GM18508 (cell line): ENCODE measurements around the gene NCAPH2.

Experiments
- ATAC-seq: cut with Tn5 transposase; IDR thresholded peaks from one replicate; pipeline ENCODE4 v1.9.1; 2021; ENCODE audit warnings: moderate number of reproducible peaks; ENCODE audit not compliant: insufficient read depth, unreplicated experiment

Gene NCAPH2

DNA sequence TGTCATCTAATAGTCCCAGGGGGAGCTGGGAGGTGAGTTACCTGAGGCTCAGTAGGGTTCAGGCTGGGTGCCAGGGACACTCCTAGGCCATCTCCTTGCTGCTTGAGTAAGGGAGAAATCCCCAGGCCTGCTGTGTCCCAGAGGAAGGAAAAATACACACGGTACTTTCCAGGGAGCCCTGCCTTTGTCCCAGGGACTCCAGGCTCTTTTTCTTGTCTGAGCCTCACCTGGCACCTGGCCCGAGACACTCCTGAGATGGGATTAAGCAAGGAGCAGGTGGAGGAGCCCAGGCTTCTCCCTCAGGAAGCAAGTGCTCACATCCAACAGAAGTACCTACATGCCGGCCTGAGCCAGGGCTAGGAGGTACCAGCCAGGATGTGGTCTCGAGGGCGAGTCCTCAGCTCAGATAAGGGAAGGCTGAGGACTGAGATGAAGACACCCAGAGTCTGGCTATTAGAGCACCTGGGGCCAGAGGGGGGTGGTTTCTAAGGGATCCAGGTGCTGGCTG, 36.8 kb downstream of the NCAPH2 start:
- ATAC-seq = no peak

DNA sequence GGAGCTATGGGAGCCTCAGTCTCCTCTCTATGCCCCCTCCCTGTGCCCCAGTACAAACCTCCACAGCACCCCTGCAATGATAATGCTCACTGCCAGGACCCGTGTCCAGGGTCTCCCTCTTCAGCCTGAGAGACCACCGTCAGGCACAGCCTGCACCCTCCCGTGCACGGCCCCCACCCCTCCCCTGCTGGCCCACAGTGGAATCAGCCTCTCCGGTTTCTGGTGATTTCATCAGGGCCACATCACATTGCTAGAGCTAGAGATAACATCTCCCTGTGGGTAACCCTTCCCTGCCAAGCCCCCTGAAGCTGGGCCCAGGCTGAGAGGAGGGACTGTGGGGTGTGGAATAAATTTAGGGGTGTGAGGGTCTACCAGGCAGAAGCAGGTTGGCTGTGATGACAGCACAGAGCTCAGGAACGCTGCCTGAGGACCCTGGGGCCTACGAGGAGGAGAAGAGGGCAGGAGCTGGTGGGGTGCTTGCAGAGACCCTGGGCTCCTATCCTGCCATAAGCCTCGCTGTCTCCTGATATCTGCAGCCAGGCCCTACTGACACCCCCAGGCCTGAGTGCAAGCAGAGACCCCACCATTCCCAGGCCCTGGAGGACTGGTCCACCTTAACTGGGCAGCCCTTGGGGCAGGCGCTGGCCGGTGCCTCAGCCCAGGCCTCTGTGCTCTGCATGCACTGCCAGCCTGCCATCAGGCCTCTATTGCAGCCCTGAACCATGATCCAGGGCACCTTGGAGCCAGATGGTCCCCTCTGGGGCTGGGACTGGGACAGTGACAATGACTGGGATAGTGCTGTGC, 37.7 kb downstream of the NCAPH2 start, which contains the start of gene KLHDC7B:
Gene KLHDC7B, plus strand, starts transcription at position 378 of the 804 bp plus-strand sequence. Its CDS starts 345 bp downstream, at position 723.
- ATAC-seq = no peak

DNA sequence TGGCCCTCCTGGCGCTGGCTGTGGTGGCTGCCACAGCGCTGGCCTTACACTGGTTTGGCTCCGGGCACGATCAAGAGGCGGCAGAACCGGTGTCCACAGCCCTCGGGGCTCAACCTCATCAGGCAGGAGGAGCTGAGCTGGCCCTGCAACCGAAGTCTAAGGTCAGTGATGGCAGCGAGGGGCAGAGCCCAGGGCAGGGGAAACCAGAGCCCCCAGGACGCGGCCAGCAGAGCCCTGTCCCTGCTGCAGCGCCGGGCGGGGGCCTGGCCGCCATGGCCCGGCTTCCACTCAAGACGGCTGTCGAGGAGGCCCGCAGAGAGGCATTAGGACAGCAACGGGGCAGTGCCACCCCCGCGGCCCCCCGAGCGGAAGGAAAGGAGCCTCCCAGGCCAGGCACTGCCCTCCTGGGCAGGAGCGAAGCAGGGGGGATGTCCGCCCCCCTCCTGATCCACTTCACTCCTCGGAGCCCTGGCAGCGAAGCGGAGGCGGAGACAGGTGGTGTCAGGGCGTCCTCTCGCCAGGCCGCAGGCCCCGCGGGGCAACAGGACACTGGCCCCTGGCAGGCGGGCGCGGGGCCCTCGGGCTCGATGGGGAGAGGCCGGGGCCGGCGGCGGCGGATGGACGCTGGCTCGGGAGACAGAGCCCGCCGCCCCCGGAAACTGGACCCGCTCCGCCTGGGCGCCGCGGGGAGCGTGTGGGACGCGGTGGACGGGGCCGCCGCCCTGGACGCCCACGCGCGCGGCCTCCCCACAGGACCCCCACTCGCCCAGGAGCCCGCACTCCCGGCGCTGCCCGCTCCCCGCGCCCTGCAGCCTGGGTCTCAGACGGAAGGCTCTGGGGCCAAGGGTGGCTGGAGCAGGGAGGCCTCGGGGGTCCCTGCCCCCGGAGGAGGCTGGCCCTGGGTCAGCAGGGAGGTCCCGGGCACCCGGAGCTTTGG, 38.6 kb downstream of the NCAPH2 start:
- no peak for ATAC-seq

DNA sequence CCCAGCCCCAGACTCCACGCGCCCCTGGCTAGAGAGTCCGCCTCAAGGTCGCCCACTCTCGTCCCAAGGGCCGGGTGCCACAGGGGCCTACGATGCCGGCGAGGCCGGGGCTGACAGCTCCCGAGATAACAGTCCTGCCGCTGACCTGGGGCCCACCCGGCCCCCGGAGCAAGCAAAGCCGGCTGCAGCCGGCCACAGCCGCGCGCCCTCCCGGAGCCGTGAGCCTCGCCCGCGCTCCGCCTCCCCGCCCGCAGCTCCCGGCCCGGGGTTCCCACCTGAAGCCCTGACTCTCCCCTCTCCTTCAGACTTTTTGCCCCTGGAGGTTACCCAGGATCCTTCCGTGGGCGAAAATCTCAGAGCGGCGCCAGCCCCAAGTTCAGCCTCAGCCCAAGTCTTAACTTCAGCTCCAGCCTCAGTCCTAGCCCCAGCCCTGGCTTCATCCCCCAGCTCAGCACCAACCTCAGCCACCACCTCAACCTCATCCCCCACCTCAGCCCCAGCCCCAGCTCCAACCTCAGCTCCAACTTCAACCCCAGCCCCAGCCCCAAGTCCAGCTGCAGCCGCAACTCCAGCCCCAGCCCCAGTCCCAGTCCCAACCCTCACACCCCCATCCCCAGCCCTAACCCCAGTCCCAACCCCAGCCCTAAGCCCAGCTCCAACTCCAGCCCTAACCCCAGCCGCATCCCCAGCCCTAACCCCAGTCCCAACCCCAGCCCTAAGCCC, 39.4 kb downstream of the NCAPH2 start:
- ATAC-seq = no peak

DNA sequence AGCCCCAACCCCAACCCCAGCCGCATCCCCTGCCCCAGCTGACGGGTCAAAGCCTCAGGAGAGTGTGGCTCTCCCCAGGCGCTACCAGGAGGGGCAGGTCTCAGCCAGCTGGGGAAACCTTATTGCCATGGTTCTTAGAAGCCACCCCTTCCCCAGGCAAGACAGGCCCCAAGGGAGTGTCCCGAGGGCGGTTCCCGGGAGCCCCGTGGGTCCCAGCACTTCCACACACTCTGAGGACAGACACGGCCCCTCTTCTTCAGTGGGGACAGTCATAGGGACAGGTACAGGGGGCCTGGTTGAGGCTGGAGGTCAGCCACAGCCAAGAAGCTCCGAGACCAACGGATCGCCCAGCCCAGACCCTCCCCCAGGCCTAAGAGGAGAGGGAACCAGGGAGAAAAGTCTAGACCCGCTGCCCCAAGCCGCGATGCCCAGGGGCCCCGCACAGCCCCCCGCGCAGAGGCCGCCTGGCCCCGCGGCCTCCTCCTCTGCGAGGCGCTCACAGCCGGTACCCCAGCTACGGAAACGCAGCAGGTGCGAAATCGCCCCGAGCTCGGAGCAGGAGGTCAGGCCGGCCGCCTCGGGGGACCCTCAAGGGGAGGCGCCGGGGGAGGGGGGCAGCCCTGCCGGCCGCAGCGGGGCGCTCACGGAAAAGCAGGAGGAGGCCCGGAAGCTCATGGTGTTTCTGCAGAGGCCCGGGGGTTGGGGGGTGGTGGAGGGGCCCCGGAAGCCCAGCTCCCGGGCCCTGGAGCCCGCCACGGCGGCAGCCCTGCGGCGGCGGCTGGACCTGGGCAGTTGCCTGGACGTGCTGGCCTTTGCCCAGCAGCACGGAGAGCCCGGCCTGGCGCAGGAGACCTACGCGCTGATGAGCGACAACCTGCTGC, 40.3 kb downstream of the NCAPH2 start:
- ATAC-seq = no peak

DNA sequence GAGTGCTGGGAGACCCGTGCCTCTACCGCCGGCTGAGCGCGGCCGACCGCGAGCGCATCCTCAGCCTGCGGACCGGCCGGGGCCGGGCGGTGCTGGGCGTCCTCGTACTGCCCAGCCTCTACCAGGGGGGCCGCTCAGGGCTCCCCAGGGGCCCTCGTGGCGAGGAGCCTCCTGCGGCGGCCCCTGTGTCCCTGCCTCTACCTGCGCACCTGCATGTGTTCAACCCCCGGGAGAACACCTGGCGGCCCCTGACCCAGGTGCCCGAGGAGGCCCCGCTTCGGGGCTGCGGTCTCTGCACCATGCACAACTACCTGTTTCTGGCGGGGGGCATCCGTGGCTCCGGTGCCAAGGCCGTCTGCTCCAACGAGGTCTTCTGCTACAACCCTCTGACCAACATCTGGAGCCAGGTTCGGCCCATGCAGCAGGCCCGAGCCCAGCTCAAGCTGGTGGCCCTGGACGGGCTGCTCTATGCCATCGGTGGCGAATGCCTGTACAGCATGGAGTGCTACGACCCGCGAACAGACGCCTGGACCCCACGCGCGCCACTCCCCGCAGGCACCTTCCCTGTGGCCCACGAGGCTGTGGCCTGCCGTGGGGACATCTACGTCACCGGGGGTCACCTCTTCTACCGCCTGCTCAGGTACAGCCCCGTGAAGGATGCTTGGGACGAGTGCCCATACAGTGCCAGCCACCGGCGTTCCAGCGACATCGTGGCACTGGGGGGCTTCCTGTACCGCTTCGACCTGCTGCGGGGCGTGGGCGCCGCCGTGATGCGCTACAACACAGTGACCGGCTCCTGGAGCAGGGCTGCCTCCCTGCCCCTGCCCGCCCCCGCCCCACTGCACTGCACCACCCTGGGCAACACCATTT, 41.1 kb downstream of the NCAPH2 start:
- ATAC-seq = no peak

DNA sequence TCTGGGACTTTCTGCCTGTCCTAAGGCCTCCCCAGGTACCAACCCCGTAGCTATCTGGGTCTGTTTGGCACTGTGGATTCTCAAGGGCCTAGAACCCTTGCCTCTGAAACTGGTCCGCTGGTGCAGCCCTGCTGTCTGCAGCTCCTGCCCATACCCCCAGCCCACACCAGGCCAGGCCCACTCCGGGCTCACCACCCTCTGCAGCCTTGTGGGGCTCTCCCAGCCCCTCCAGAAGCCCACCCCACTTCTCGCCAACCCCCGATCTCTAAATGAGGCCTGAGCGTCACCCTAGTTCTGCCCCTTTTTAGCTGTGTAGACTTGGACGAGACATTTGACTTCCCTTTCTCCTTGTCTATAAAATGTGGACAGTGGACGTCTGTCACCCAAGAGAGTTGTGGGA, 42.4 kb downstream of the NCAPH2 start:
- ATAC-seq = no peak

DNA sequence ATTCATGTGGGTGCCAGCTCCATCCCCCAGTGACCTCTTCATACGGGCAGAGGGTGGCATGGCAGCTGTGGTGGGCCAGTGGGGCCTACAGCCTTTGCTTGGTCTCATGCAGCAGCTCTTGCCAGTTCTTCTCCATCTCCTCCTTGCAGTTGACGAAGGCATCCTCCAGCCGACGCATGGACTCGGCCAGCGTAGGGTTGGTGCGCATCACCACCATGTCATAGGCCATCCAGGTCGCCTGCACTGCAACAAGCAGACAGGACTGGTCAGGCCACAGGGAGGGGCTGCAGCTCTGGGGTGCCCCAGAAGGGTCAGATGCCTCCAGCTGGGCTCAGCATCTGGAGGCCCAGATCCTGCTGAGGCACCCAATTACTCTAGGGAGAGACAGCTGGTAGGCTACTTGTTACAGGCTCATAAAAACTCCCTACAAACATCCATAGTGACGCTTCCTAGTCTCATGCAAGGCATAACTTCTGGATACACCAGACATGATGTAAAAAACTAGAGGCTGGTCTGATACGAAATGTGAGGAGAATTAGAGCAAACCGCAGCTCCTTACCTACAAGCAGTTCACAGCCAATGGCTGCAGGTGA, 43.2 kb downstream of the NCAPH2 start:
- ATAC-seq = no peak

DNA sequence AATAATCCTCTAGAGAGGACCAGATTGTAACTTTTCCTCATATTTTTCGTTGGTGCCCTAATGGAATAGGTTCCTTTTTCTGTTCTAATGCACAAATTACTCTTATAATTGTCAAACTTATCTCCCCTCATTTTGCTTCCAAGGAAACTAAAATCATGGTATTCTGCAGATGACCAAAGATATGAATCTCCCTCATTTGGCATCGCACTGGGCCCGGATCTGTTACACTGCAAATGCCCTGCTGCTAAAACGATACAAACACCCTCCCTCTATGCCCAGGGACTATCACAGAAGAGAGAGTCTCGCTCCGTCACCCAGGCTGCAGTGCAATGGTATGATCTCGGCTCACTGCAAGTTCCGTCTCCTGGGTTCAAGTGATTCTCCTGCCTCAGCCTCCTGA, 45.3 kb downstream of the NCAPH2 start:
- no peak for ATAC-seq

DNA sequence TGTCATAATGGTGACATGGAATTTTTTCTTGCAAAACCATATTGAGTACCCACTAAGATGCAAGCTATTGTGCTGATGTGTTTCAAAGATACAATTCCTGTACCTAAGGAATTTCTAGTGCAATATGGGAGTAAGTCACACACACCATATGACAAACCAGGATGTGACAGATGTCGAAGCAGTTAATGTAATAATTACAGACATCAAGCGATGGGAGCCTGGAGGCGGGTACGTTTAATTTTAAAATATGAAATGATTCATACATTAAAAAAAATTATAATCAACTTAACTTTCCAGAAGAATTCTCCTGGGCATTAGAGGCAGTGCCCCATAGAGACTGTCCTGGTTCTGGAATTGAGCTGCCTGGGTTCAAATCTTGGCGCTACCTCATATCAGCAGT, 48.7 kb downstream of the NCAPH2 start:
- ATAC-seq = no peak

DNA sequence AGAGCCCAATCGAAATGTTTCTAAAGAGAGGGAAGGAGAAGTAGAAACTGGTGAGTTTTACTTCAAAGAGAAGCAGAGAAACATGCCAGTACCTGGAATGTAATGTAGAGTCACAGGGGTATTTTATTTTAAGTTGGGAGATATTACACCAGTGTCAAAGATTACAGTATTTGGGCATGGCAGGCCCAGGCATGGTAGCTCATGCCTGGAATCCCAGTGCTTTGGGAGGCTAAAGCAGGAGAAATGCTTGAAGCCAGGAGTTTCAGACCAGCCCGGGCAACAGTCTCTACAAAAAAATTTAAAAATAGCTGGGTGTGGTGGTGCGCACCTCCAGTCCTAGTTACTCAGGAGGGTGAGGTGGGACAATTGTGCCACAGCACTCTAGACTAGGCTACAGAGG, 52.0 kb downstream of the NCAPH2 start:
- no peak for ATAC-seq

DNA sequence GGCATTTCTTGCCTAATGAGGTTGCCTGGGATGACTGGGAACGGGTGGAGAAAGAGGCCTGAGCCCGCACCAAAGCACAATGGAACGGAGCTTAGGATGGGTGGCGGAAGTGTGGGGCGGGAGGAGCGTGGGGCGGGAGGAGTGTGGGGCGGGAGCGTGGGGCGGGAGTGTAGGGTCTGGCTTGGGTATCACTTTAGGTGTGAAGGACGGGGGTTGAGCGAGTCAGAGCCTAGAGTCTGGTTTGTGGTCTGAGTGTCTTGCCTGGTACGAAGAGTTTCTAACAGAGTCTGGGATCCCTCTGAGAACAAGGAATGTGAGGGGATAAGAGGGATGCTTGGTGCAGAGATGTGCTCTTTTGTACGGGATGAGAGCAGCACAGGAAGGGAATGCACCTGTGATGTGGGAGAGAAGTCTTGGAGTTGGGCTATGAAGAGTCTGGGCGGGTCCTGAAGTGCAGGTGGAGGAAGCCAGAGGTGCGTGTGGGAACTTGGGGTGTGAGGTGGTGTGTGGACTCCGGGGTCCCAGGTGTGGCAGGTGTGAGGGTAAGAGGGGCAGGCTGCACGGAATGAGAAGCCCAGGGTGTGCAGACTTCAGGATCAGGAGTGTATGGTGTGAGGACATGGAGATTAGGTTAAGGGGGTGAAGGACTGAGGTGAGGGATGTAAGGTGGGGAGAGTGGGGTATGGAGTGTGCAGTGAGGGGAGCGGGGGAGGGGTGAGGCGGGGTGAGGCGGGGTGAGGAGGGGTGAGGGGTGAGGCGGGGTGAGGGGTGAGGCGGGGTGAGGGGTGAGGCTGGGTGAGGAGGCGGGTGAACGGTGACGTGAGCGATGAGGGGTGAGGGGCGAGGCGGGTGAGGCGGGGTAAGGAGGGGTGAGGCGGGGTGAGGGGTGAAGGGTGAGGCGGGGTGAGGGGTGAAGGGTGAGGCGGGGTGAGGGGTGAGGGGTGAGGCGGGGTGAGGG, 53.7 kb downstream of the NCAPH2 start:
- ATAC-seq = no peak

DNA sequence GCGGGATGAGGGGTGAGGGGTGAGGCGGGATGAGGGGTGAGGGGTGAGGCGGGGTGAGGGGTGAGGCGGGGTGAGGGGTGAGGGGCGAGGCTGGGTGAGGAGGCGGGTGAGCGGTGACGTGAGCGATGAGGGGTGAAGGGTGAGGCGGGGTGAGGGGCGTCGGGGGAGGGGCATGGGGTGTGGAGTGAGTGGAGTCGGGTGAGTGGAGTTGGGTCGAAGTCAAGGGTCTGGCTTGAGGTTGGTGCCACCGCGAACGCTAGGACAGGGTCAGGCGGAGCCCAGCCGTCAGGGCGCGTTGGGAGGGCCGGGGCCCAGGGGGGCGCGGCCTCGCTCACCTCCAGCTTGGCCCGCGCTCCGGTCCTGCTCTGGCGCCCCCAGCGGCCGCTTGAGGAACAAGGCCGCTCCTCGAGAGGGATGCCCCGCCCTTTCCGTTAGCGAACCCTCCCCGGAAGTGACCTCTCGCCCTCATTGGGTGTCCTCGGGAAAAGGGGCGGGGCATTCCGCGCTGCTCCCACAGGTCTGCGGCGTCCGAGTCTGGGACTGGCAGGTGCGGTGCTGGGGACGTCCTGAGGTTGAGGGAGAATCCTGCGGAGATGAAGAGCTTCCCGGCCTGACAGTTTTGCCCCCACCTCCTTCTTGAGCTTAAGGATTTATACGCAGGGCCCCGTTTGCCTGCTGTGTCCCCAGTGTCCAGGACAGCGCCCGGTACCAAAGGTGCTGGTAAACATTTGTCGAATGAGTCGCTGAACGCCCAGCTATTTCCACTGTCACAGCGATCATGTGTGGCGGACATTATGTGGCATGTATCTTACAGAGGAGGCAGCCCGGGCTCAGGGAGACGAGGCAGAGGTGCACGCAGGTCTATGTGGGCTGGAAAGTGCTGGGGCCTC, 54.7 kb downstream of the NCAPH2 start, which contains the start of gene SYCE3:
Gene SYCE3, minus strand, starts transcription at position 397 of the 890 bp plus-strand sequence. CDS start 6,514 bp downstream, outside the sequence.
- ATAC-seq = peak; percentile 58

DNA sequence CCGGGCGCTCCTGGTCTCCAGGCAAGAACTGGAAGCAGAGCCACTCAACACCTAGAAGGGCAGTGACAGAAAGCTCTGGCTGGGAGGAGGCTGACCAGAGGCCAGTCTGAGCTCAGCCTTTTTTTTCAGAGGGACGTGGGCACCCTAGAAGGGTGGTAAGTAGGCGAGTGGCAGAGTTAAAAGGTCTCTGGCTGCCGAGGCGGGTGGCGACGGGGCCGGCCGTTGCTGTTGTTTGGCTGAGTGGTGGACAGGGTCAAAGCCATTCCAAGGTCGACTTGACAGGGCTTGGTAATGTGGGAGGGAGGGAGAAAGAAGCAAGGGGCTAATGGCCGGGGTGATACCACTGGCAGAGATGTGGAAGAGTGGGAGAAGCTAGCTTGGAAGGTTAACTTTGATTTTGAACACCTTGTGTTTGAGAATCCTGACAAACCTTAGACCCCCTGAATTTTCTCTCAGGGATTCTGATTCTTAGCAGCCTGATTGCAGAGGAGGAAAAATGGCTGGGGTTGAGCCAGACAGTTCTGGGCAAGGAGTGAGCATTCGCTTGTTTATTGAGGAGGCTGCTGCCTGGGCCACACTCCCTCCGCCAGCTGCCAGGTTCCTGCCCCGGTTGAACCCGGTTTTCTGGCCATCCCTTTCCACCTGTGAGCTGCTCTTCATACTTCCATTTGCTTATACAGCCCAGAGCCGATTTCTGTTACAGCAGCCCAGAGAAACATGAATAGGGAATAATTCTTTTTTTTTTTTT, 55.6 kb downstream of the NCAPH2 start:
- no peak for ATAC-seq

DNA sequence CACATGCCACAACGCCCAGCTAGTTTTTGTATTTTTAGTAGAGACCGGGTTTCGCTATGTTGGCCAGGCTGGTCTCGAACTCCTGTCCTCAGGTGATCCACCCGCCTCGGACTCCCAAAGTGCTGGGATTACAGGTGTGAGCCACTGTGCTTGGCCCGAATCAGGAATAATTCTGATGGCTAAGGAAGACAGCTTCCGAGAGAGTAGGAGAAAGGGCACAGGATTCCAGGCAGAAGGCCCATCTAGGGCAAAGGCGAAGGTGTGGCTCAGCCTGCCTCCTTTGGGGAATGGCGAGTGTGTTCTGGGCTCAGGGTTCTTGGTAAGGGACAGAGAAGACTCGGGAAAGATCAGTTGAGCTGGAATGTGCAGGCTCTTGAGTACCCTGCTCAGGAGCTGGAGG, 56.3 kb downstream of the NCAPH2 start:
- no peak for ATAC-seq
